Stimulated activated CD4-positive, alpha-beta T cell treated with anti-CD3 and anti-CD28 coated beads, Interleukin-4, amount 100 ng/mL, for 24 hours (primary cell): ENCODE data around the gene ZC3H12A.

Experiments used
- DNase-seq: peaks from one replicate; pipeline ENCODE4 v3.0.0-alpha.2; 2020

The ZC3H12A gene

DNA sequence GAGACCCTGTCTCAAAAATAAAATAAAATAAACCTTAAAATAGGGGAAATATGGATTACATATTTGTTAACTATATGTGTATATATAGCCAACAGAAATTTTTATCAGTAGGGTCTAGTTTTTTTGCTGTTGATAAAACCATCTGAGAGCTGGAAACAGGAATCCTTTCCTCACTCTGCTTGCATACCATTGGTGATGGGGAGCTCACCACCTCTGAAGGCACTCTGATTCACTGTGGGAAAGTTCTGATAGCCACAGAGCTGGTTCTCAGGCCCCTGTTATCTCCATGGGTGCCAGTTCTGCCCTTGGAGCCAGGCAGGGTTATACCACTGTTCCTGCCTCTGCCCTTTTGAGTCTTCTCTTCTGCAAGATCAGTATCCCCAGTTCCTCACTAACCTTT is 17.8 kb upstream of the ZC3H12A start:
- DNase-seq = no peak

DNA sequence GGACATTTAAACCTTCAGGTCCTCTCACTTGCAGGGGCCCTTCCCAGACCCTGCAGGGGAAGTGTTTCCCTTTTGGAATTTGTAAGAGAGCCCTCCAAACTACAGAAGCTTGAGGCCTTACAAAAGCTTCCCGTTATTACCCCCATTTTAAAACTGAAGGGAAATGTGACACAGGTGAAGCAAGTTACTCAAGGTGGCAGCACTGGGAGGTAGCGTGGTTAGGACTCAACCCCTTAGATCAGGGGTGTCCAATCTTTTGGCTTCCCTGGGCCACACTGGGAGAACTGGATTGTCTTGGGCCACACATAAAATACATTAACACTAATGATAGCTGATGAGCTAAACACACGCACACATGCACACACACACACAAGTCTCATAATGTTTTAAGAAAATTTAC is 15.8 kb upstream of the ZC3H12A start:
- no peak for DNase-seq

DNA sequence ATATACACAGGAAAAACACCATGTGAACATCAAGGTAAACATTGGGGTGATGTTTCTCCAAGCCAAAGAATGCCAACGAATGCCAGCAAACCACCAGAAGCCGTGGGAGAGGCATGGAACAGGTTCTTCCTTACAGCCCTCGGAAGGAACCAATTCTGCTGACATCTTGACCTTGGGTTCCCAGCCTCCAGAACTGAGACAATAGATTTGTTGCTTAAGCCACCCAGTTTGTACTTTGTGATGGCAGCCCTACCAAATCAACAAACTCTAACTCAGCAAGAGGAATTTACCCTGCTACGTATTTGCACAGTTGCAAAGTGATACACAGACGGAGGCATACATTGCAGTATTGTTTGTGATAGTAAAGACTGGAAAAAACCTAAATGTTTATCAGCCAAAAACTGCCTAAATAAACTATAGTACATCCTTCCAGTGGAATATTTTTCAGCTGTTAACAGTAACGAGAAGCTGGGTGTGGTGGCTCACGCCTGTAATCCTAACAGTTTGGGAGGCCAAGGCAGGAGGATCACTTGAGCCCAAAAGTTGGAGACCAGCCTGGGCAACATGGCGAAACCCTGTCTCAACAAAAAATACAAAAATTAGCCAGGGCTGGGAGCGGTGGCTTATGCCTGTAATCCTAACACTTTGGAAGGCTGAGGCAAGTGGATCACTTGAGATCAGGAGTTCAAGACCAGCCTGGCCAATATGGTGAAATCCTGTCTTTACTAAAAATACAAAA is 12.5 kb upstream of the ZC3H12A start:
- no peak for DNase-seq

DNA sequence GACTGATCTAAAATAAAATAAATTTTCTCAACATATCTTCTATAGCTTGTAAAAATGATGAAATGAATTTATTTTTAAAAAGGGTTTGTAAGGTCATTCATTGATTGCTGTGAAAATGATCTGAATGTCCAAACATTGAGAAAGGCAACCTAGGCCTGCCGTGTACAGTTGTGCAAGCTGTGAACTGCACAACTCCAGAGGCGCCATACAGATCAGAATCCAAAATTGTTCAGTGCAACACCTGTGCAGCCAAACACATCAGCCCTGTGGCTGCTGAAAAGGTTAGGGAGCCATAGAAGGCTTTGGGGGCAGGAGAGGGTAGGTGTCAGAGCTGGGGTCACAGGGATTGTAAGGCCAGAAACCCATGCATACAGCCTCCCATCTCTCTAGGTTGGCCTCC is 9.9 kb upstream of the ZC3H12A start:
- no peak for DNase-seq

DNA sequence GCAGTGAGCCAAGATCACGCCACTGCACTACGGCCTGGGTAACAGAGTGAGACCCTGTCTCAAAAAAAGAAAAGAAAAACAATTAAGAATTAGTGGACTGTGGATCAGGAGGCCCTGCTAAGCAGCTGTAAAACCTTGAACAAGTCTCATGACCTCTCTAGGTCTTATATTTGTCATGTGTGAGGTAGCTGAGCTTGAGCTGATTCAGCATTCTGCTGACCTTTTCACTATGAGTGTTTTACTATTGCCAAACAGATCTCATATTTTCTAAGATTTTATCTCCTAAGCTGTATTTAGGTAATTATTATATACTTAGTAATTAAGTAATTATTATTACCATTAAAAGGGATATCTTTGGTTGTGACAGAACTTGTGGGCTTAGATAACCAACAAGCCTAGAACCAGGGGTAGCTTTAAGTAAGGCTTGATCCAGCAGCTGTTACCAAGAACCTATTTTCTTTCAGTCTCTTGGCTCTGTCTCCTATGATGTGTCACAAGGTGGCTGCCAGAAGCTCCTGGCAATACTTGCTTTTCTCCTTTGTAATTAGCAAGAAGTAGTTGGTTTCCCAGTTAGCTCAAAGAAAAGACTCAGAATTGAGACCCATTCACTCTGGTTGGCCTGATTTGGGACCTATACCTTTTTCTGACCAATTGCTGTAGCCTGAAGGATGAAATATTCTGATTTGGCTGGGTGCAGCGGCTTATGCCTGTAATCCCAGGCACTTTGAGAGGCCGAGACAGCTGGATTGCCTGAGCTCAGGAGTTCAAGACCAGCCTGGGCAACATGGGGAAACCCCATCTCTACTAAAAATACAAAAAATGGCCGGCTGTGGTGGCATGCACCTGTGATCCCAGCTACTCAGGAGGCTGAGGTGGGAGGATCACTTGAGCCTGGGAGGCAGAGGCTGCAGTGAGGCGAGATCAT is 8.5 kb upstream of the ZC3H12A start:
- no peak for DNase-seq

DNA sequence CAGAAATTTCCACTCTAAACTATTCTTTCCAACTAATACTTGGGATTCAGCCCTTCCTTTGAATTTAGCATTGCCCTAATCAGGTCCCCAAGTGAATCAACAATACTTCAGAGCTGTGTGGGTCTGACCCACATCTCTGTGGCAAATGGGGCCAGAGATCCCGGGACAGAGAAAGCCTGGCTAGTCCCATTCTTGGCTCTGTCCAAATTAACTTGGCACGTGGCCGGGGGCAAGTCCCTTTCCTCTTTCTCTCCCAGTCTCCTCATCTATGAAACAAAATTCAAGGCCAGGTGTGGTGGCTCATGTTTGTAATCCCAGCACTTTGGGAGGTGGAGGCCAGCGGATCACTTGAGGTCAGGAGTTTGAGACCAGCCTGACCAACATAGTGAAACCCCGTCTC is 6.3 kb upstream of the ZC3H12A start:
- DNase-seq = no peak

DNA sequence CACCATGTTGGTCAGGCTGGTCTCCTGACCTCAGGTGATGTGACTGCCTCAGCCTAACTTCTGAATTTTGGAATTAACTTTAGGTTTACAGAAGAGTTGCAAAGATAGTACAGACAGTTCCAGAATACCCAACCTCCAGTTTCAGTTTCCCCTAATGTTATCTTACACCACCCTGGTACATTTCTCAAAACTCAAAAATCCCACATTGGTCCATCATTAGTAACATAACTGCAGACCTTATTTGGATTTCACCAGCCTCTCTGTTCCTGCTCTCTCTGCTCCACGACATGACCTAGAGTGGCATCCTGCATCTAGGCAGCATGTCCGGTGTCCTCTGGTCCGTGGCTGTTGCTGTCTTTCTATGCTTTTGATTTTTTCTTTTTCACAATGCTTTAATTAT is 5.0 kb upstream of the ZC3H12A start:
- DNase-seq = no peak

DNA sequence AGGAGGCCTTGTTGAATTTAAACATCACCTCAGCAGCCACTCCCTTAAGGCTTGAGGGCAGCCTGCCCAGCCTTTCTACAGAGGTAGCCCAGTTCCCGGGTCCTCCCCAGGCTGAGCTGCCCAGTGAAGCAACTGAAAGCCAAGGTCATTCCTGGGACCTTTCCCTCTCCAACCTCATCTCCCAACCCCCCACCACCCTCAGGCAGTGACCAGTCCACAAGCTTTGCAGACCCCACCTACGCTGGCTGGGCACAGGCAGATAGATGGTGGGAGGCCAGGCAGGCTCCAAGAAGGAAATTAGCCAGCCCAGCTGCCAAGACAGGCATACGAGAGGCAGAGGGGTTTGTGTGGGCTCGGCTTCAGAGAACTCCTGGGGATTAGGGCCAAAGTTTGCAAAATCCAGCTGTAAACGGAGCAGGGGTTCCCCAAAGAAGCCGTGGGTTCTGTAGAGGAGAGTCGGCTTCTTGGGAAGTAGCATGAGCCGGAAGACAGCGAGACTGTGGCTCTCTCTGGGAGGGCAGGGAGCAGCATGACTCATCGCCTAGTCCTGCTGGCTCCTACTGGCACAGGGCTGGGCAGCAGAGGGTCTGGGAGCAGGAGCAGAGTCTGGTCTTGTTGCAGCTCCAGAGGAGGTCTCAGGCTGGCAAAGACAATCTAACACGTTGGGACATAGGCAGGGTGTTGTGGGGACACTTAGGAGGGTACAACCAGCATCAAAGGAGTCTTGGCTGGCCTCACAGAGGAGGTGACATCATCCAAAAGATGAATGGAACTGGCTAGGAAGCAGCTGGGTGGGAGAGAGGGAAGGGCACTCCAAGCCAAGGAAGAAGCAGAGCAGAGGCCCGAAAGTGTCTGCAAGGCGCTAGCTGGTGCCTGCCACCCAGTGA is 2.8 kb upstream of the ZC3H12A start:
- no peak for DNase-seq

DNA sequence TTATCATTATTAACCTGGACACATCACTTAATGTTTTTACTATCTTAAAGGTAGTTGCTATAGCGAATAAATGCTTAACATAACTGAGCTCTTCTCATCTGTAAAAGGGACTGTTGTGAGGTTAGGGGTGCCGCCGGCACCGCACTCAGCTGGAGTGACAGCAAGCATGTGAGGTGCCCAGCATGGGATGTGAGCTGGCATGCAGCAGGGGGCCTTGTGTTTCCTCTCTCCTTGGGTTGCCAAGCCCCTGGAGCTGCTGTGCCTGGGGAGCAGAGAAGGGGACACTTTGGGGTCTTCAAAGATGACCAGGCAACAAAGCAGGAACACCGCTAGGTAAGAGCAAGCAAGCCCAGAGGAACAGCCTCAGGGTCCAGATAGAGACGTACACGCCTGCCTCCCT is 2.1 kb upstream of the ZC3H12A start:
- no peak for DNase-seq

DNA sequence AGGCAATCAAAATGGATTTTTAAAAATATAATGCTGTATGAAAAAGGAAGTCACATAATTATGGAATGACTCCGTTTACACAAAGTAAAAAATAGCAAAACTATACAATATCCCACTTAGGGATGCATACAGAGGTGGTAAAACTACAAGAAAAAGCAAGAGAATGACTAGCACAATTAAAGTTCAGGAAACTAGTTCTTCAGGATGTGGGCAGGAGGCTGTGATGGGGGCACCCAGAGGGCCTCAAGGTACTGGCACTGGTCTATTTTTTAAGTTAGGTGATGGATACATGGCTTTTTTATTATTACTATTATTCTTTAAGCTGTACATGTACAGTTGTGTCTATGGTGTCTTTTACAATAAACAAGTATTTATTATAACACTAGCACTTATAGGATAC is 1.4 kb upstream of the ZC3H12A start:
- no peak for DNase-seq

DNA sequence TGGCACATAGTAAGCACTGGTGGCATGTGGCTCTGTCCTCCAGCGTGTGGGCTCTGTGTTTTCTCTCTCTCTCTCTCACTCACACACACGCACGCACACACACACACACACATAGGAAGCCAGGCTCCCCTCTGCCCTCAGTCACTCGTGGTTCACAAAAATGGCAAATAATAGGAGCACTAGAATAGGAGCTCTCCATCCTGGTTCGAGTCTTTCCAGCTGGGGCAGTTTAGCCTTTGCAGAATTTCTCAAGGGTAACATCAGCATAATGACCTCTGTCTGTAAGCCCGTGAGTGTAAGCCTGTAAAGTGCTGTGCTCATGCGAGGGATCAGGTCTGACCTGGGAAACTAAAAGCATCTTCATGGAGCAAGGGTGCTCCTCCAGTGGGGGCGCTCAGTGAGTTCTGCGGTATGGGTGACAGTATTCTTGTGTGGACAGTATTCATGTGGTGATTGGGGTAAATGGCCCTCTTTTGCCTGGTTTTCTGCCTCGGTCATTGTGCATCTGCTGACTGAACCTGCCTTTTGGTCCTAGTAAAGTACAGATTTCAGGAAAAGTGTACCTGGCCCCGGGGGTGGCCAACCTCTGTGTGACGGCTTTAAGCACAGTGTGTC is 842 bp upstream of the ZC3H12A start:
- DNase-seq = peak; percentile 54

DNA sequence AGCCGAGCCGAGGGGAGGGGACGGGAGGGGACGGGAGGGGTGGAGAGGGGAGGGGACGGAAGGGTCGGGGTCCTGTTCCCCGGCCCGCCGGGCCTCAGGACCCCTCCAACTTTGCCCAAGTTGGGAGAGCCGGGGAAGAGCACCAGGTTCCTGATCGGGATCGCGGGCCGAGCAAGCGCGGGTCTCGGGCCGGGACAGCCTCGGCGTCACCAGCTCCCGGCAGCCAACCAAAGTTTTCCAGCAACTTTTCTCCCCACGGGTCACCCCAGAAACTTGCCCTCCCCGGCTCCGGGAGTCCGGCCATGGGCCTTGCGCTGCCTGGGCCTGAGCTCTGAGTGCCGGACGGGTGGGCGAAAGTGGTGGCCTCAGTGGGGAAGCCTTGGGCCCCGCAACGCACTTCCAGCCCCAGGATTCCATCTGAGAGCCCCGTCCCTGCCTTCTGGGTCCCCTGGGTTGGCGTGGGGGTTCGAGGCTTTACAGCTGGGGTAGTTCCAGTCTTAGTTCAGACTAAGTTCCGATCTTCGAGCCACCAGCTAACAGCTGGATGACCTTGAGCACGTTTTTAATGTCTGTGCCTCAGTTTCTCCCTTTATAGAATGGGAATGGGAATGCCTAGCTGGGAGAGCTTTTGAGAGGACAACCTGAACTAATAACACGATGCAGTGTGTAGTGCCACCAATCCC is 458 bp downstream of the ZC3H12A start:
- DNase-seq = peak; percentile 36

DNA sequence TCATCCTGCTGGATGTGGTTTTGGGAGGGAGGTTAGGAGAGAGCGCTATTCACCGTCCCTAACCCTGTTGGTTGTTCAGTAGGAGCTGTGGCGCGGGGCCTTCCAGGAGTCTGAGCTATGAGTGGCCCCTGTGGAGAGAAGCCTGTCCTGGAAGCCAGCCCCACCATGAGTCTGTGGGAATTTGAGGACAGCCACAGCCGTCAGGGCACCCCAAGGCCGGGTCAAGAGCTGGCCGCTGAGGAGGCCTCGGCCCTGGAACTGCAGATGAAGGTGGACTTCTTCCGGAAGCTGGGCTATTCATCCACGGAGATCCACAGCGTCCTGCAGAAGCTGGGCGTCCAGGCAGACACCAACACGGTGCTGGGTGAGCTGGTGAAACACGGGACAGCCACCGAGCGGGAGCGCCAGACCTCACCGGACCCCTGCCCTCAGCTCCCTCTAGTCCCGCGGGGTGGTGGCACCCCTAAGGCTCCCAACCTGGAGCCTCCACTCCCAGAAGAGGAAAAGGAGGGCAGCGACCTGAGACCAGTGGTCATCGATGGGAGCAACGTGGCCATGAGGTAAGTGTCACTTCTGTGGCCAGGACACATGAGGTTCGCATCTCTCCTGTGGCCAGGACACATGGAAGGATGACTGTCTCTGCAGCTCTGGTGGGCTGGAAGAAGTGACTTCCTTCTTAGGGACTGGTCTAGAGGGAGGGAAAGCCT is 1.2 kb downstream of the ZC3H12A start:
- no peak for DNase-seq

DNA sequence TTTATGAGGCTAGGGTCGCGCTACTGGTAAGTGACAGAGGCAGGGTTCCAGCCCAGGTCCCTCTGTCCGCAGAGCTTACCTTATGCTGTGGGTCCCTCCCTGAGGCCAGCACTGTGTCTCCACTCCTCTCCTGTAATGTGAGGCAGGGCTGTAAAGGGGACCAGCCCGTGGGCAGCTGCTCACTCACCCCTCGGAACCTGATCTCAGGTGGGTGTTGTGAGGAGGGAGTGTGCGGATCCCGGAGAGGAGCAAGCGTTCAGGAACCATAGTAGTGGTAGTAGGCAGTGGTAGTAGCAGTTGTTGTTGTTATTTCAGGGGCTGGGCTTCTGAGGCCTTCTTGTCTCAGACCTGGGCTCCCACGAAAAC is 1.7 kb downstream of the ZC3H12A start:
- no peak for DNase-seq

DNA sequence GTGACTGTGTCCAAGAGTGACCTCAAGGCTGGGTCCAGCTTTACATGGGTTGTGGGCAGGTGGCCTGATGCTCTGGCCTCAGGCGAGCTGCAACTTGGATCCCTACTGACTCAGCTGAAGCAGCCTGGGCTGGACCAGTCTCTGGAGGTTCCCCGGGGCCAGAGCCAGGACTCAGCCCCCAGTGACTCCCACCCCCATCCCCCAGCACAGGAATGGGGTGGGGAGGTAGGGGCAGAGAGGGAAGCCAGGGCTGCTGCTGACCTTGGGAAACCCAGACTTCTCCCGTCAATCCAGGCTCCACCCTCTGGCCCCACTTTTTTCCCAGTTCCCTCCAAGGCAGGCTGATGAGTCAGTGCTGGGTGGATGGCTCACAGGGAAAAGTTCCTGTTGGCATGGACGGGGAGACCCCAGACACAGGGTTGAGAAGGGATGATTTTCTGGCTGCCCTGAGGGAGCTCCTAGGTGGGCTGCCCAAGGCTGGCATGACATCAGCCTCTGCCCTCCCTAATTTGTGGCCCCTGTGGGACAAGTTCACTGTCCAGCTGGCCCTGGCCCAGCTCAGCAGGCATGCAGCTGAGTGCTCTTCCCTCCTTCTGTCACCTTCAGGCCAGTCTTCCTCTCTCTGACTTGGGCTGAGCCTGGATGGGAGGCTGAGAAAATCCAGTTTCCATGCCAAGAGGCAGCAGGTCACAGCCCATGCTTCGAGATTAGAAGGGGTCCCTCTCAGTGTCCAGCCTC is 2.2 kb downstream of the ZC3H12A start:
- DNase-seq = no peak

DNA sequence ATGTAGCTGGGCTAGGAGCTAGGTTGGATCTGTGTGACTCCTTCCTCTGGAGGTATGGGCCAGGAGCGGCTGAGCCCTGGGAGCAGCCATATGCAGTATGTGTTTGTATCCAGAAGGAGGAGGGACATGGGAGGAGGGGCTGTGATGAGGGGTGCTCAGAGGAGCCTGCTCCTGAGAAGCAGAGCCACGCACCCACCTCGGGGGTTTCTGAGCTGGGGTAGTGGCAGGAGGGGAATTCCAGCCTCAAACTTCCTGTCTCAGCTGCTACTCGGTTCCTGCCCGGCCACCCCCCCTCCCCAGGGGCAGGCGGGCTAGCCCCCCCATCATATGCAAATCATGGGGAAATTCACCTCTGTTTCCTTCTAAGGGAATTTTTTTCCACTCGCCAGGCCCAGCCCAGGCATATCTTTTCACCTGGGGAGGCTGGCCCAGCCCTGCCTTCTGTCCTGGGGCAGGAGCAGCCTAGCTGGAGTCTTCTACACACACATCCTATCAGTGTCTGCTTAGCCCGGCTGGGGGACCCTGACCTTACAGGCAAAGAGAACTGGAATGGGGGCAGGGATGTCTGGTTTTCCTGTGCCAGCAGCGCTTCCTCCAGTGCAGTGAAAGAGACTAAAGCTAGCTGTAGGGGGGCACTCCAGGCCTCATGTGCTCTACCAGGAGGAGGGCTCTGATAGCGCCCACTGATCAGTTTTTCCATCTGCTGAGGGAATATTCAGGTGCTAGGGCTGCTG is 3.0 kb downstream of the ZC3H12A start:
- peak; percentile 89 for DNase-seq

DNA sequence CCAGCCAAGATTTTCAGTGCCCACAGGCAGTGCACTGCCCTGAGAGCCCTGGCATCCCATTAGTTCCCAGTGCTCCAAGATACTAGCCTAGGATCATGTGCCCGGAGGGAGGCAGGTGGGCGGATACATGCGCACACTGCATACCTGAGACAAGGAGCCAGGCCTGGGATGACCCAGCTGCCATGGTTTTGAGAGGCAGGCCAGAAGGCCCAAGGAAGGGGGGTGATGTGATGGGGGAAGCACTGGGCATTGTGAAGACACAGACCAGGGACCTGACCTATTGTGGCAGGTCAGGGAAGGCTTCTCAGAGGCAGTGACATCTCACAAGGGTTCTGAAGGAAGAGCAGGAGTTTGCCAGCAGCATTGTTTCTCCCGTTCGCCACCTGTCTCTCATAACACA is 3.6 kb downstream of the ZC3H12A start:
- no peak for DNase-seq

DNA sequence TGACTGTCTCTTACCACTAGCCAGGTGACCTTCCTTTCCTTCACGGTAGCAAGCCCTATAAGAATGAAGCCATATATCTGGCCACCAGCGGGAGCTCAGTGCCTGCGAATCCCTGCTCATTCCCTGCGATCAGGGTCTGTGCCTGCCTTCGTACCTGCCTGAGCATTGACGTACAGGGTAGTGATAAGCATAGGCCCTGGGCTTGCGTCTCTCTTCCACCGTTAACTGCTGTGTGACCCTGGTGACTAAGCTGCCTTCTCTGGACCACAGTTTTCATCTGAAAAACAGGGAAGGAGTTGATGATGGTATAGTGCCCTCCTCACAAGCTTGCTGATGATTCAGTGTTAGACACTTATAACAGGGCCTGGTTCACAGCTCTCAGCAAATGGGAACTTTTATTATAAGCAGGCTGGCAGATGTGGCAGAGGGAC is 4.1 kb downstream of the ZC3H12A start:
- DNase-seq = peak; percentile 75

DNA sequence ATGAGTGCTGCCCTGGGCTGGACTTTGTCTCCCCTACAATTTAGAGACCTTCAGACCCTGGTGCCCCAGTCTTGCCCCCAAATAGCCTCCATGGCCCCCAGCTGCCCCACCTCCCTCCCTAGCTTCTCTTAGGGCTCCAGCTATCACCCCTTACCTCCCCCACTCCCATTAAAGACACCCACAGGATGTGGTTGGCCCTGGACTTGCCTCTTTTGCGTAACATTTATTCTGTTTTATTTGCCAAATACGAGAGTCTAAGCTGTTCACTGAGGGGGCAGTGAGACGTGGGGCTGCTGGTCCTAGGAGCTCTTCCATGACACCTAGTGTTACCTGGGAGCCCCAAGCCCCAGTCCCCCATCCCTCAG is 4.5 kb downstream of the ZC3H12A start:
- peak; percentile 46 for DNase-seq
